GM21529 (cell line): ENCODE results near the gene PTPN4.

ENCODE experiments used
- ATAC-seq: cut with Tn5 transposase; IDR thresholded peaks from one replicate; pipeline ENCODE4 v1.9.1; 2021; ENCODE audit not compliant: unreplicated experiment

Gene PTPN4

DNA sequence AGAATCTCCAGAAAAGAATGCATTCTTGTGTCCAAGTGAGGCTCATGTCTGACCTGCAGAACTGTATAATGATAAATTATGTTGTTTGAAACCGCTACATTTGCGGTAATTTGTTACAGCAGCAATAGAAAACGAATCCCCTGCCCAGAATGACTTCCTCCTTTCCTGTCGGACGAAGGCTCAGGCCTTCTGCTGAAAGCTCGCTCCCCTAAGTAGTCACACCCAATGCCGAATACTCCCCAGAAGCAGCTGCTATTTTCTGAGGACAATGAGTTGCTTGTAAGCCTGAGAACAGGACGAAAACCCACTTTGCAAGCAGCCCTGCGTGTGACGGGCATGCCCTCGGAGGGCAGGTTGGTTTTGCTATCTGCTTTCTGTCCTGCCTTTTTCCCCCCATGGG is 27.7 kb upstream of the PTPN4 start:
- no peak for ATAC-seq

GRCh38 chr2:119732601-119733164 is 27.0 kb upstream of the PTPN4 start:
- no peak for ATAC-seq

DNA sequence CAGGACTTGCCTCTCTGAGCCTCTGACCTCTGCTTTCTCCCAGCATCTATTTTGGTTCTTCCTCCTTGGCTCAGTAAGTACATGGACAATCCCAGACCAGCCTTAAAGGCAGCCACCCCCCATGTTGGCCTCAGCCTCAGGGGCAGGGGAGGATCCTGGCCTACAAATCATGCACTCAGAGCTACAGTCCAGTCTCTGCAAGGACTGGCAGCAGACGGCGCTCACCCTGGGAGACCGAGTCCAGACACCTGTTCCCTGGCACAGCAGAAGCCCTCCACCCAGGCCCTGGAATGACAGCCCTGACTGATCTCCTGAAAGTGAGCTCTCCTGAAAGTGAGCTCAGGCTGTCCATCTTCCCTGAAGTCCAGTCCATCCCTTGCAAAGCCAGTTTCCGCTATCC is 25.7 kb upstream of the PTPN4 start:
- ATAC-seq, result no peak

DNA sequence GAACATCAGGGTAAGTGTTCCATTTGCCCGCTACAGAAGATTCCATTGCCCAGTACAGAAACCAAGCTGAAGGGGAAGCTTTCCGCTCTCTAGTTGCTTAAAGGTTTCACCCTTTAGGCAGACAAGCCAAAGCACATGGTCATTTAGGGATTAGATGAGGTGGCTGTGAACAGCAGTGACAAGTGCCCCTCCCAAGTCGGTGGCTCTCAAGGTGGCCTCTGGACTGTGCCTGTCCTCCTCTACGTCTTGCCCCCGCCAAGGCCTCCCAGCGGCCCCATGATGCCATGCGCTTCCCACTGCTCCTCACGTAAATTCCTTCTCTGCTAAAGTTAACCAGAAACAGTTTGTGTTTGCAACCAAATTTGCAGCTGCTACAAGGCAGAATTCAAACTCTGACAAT is 24.2 kb upstream of the PTPN4 start:
- no peak for ATAC-seq

- no peak for ATAC-seq
Observed at GRCh38 chr2:119736021-119736420, 23.7 kb upstream of the PTPN4 start.

- ATAC-seq, result no peak
Observed at GRCh38 chr2:119739580-119740255, 20.0 kb upstream of the PTPN4 start.

DNA sequence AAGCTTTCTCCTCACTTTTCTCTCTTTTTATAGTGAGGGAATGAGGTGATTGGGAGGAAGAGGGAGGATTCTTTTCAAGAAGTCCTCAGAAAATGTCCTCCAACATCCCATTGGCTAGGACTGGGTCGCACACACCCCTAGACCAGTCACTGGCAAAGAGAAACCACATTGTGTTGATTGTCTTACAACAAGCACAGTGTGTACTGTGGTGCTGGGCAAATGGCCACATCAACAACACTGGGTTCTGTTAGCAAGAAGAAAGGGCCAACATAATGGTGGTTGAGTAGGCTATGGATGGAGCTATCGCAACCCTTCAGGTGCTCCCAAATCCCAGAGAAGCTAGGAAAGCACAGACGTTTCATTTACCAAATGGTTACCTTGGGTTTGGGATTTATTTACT is 18.7 kb upstream of the PTPN4 start:
- ATAC-seq, result no peak

DNA sequence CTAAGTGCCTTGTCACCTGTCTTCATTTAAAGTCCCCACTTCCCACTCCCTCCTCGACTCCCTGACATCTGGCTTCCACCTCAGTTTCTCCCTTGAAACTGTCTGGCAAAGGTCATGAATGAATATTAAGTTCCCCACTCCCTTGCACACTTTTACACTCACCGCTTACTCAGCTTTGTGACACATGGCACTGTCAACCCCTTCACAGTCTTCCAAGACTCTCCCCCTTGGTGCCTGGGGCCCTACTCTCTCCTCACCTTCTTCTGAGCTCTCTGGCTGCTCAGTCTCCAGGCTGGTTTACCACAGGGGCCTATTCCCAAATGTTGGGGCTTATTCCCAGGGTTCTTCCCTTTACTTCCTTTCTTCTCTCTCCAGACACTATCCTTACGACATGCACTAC is 17.9 kb upstream of the PTPN4 start:
- ATAC-seq, result no peak

DNA sequence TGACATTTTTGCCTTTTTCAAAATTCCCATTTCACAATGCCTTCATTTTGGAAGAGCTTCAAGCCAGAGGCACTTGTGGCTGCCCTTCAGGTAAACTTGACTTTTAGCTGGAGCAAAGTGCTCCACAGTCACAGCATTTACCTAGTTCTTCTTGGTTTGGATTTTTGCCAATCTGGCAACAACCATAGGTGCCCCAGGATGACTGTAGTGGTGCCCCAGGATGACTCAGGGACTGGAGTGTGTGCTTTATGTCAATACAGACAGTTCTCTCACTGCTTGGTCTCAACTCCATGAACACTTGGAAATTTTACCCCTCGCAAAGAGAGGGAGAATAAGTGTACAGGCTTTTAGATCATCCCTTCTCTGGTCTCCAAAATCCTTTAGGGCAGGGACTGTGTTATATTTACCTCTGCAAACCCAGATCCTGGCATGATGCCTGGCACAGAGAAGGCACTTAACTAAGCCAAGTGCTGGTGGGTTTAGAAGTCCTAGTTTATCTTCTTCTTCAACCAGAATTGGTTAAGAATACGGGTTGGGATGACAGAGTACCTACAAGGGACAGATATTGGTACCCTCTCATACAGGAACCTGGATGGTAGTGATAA is 15.3 kb upstream of the PTPN4 start:
- no peak for ATAC-seq

GRCh38 chr2:119745566-119745965 is 14.2 kb upstream of the PTPN4 start:
- no peak for ATAC-seq

- ATAC-seq, result no peak
Observed at GRCh38 chr2:119746836-119747686, 12.7 kb upstream of the PTPN4 start.

- no peak for ATAC-seq
Observed at GRCh38 chr2:119748135-119748534, 11.6 kb upstream of the PTPN4 start.

- no peak for ATAC-seq
Observed at GRCh38 chr2:119749477-119750012, 10.2 kb upstream of the PTPN4 start.

DNA sequence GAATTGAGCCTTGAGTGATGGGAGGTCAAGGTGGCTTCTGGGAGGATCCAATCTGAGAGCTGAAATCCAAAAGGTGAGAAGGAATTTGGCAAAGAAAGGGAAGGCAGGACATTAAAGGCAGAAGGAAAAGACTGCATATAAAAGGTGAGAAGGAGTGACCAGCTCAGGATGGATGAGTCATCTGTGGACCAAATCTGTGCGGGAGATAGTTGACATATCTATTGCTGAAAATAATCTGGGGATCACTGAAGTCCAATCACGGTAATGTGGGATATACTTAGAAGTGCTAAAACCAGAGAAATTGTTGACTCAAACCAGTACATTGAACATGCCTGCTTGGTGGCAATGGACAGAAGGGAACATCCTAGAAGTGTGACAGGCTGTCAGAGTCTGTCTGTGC is 8.0 kb upstream of the PTPN4 start:
- ATAC-seq, result no peak

- peak; percentile 73 for ATAC-seq
Observed at GRCh38 chr2:119753041-119753929, 6.4 kb upstream of the PTPN4 start.

GRCh38 chr2:119753930-119754321 is 5.8 kb upstream of the PTPN4 start:
- no peak for ATAC-seq

DNA sequence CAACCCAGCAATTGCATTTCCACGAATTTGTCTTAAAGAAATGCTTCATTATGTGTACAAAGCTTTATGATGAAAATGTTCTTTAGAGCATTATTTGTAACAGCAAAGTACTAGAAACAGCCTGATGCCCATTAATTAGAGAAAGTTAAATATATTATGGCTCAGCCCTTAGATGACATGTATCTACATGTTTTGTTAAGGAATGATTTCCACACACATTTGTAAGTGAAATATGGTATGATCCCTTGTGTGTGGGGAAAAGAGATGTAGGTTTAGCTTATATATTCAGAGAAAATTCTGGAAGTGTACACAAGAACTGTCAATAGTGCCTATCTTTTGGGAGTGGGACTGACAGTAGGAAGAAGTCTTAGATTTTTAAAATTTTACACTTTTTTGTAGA is 3.8 kb upstream of the PTPN4 start:
- ATAC-seq, result no peak

DNA sequence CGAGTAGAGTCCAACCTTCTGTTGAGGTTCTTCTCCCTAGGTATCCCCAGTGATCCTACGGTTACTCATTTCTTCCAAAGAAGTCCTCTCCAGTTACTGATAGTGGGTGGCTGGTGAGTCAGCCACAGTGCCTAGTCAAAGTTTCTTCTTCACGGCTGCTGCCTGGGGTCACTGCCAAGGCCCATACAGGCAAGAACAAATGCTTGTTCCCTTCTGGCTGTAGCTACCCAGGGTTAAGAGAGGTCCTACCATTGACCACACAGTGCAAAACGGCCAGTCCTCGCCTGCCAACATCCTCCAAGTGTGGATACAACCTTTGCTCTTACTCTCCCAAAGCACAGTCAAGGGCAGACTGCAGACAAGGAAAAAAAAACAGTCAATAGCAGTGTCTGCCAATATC is 2.9 kb upstream of the PTPN4 start:
- ATAC-seq, result no peak

GRCh38 chr2:119758881-119759450 is 756 bp upstream of the PTPN4 start:
- ATAC-seq, result no peak

- ATAC-seq, result peak; percentile 19
Observed at GRCh38 chr2:119760237-119760955, 674 bp downstream of the PTPN4 start.
